Hematopoietic multipotent progenitor cell treated with erythropoietin and hydrocortisone succinate and interleukin-3 and kit ligand, for 4 days (in vitro differentiated cells): ENCODE measurements around the gene ADAMTS5.

Source experiments
- DNase-seq: peaks from one replicate; pipeline ENCODE4 v3.0.0-alpha.2; 2015

ADAMTS5 gene

DNA sequence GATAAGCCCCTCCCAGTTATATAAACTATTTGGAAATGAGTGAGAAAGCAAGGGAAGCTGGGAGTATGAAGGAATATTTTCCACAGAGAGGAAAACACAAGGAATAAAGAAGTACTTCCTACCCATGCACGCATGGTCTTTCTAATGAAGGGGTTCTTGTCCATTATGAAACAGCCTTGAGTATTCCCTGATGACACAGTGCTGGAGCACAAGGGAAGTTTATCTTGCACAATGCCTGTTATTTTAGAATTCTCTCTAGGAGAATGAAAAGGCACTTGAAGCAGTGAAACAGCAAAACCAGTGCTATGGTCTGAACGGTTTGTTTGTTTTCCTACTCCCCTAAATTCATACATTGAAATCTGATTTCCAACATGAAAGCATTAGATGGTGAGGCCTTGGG lies 83.1 kb downstream of the ADAMTS5 start:
- DNase-seq = no peak

DNA sequence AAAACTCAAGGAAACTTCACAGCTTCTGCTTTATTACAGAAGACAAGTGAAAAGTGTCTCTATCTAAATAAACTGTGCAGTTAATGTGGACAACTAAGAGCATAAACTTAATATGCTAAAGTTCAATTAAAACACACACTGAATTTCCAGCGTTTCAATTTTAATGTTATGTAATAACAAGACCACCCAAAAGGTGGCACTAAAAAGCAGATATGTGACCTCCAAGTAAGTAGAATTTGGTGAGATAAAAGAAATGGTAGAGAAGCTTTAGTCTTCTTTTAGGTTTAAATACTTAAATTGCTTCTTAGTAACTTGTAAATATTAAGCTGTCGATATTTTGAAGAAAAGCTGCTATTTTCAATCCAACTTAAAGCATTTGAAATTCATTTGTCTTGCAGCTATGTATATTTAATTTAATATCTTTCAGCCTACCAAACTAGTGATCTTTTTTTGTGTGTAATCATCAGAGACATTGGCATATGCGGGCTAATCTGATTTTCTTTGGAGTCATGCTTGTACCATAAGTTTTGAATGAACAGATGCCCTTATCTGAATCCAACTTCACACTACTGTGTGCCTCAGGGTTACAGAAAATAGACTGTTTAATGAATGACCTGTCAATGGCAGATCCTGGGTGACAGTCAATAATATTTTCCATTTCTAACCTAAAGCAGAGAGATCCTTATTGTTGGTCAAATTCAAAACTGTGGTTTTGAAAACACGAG lies 85.2 kb downstream of the ADAMTS5 start:
- peak; percentile 53 for DNase-seq

GRCh38 chr21:26877018-26877417 lies 89.9 kb downstream of the ADAMTS5 start:
- DNase-seq = no peak

GRCh38 chr21:26874347-26874746 lies 92.5 kb downstream of the ADAMTS5 start:
- DNase-seq = no peak
